ENCODE data around the gene ANKRD44.

The ANKRD44 gene

DNA sequence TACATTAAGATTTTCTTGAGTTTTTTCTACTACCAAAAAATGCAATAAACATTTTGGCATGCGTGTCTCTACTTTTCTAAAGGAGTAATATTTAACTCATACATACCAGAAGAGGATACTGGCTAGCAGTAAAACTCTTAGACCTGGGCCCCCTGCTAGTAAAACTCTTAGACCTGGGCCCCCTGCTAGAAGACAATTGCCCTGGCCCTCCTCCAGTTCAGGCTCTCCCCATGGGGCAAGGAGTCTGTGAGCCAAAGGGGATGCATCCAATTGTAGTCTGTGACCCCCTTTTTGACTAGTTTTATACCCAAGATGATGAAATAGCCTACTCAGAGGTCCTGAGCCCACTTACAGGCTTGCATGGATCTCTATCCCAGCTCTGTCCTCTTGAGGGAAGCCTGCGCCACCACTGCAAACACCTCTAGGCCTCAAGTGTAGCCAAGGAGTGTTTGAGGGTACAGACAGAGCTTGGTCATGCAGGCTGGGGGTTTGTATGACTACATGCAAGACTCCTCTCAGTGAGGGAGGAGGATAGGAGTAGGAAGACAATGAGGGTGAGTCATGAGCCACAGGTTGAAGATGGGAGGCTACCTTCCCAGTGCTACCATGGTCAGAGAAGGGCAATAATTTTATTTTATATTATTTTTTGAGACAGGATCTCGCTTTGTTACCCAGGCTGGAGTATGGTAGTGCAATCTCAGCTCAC is 338.9 kb downstream of the ANKRD44 start:
- DNase-seq = no peak

- no peak for DNase-seq
These were observed 340.5 kb downstream of the ANKRD44 start for GRCh38 chr2:196970099-196970498.

DNA sequence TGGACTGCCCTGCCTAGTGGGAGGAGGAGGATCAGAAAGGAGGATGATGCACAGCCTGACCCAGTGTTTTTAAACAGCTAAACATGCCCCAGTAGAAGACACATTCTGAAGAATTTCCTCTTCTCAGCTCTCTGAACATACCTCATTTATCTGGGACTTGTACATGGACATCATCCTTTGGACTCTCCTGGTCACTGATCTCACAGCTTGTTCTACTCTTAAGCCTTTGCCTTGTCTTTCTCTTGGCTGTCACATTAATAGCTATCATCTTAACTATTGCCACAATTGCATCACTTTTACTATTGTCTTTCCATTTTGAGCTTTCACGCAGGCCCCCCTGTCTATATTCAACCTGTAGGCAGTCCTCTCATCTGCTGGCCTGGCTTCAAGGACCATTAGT is 342.1 kb downstream of the ANKRD44 start:
- no peak for DNase-seq

- no peak for DNase-seq
These were observed 342.8 kb downstream of the ANKRD44 start for GRCh38 chr2:196967775-196968174.

GRCh38 chr2:196967116-196967515 is 343.5 kb downstream of the ANKRD44 start:
- DNase-seq = no peak

GRCh38 chr2:196966061-196966460 is 344.5 kb downstream of the ANKRD44 start:
- no peak for DNase-seq

- DNase-seq = no peak
These were observed 344.9 kb downstream of the ANKRD44 start for GRCh38 chr2:196965651-196966050.

- no peak for DNase-seq
These were observed 346.6 kb downstream of the ANKRD44 start for GRCh38 chr2:196963961-196964360.

DNA sequence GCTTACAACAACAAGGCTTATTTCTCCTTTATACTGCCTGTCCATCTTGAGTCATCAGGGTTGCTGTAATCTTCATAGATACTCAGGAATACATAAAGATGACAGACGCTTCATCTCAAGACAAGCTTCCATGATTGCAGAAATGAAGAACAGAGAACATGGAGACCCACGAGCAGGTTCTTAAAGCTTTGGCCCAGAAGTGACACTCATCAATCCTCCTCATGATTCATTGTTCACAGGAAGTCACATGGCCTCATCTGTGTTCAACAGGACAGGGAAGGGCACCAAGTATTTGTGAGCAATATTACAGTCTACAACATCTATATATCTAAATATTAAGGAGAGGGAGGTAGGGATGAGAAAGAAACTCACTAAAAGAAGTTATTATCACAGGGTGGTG is 347.5 kb downstream of the ANKRD44 start:
- no peak for DNase-seq

DNA sequence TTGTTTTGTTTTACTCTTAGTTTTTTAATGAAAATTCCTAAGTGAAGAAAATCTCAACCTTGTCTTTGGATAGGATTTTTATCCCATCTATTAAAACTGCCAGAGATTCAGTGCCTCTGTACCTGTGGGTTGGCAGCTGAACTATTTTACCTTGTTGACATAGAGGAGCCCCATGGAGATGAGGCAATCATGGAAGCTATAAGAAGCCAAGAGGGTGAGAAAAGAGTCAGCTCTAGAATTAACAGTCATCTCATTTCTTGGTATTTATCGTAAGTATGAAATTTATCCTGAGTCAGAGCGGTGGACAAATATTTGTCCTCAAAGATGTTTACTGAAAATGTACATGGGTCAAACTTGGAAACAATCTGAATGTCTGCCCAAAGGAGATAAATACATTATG is 348.3 kb downstream of the ANKRD44 start:
- DNase-seq = no peak

DNA sequence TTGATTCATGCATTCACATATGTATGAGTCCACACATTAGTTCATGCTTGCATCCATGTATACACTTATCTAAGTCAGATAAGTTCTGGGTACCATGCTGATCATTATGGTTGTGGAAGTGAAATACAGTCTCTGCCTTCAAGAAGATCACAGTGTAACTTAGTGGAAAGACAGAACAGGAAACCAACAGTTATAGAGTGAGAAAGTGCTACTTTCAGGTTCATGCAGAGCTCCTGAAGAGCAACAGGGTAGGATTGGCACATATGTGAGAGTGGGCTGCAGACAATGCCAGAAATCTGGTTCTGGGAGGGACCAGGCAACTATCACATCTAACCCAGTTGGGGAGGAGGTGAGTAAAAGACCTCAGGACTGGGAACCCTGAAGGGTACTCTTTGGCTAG is 348.7 kb downstream of the ANKRD44 start:
- no peak for DNase-seq

DNA sequence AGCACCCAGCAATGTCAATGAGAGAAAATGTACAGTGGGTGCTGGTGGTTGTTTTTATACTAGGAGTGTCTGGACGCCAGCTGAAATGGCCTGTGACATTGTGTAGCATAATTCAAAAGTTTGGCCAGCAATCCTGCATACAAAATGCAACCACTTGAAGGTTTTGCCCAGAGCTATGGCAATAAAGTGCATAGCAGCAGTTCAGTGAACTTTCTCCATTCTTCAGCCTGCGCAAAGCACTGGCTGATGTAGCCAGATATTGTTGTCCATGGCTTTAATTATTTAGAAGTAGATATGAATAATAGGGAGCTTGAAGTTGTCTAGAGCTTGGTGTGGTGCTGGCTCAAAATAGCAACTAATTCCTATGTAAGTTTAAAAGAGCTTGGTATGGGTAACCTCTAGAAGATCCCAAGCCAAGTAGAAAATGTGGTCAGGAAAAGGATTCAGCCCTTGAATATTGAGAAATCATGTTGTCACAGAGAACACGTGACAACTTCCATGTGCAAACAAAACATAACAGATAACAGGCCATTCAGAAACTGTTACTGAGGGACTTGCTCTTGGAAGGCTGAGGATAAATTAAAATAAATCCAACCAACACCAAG is 350.7 kb downstream of the ANKRD44 start:
- peak; percentile 12 for DNase-seq

GRCh38 chr2:196959281-196959680 is 351.3 kb downstream of the ANKRD44 start:
- DNase-seq = no peak

GRCh38 chr2:196957881-196958525 is 352.6 kb downstream of the ANKRD44 start:
- DNase-seq = no peak

DNA sequence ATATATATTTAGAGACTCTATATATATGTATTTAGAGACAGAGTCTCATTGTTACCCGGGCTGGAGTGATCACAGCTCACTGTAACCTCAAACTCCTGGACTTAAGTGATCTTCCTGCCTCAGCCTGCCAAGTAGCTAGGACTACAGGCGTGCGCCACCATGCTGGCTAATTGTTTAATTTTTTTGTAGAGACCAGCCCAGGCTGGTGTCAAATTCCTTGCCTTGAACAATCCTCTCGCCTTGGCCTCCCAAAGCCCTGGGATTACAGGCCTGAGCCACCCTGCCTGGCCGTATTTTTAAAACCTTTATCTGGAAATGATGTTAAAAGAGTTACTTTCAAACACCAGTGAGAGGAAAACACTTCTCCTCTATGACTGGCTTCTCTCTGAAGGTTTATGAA is 353.1 kb downstream of the ANKRD44 start:
- DNase-seq = no peak

DNA sequence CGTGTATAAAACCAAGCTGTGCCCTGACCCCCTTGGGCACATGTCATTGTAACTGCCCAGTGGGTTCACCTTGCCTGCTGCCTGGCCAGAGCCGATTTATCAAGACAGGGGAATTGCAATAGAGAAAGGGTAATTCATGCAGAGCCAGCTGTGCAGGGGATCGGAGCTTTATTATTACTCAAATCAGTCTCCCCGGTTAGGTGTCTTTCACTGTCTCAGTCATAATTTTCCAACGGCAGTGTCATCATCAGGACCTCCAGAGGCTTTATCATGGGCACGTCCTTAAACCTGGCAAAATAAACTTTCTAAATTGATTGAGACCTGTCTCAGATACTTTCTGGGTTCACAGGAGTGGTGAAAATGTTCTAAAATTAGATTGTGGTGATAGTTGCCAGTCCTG is 354.5 kb downstream of the ANKRD44 start:
- no peak for DNase-seq

- no peak for DNase-seq
These were observed 355.5 kb downstream of the ANKRD44 start for GRCh38 chr2:196955036-196955435.

DNA sequence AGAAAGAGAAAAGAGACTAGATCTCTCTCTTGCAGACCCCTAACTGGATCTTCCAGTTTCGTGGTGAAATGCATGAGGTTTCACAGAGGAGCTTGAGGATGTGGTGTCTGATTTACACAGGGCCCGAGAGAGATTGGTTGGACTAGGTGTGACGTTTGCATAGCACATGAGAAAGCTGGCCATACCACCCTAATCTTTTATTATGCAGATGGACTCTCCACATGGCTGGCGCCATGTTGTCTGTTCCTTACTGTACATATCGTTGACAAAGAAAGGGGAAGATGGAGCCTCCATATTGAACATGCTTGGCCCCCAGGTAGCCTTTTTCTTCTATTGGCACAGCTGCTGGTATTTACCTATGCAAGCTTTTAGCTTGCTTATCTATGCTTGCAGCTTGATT is 356.6 kb downstream of the ANKRD44 start:
- DNase-seq = peak; percentile 46

DNA sequence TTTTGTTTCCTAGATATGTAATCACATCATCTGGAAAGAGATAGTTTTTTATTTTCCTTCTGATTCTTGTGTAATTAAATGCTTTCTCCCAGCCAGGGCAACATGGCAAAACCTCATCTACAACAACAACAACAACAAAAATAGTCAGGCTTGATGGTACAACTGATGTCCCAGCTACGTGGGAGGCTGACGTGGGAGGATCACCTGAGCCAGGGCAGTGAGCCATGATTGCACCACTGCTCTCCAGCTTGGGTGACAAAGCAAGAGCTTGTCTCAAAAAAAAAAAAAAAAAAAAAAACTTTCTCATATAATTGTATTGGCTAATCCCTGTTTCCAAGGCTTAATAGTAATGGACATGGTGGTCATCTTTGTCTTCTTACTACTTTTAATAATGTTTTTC is 357.6 kb downstream of the ANKRD44 start:
- no peak for DNase-seq

DNA sequence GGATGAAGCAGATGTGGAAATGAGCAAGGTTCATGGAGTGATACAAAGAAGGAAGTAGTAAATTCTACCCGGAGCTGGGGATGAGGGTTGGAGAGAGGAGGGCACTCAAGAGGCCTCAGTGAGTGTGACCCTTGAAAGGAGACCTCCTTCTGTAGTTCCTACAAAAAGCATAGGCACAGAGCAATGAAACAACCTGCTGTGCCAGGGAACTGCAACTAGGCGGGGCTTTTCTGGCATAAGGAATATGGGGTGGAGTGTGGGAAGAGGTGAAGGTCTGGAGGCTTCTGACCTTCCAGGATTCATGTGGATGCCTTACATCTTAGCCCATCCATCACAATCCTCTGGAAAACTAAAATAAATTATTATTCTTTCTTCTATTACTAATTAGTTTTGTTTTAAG is 358.6 kb downstream of the ANKRD44 start:
- no peak for DNase-seq

DNA sequence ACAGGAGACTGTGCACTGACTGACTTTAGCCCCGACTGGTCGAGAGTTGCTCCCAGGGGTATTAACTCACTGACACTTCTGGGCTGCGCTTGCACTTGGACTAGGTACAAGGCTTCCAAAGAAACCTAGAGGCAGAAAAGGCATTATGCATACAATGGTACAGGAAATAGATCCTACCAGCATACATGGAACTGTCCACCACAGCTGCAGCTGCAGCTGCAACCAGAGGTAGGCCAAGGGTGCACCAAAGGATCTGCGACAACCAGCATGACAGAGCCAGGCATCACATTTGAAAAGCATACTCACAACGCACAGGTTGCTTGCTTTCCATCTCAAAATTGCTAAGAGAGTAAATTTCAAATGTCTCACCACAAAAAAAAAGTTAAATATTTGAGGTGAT is 361.5 kb downstream of the ANKRD44 start:
- no peak for DNase-seq

DNA sequence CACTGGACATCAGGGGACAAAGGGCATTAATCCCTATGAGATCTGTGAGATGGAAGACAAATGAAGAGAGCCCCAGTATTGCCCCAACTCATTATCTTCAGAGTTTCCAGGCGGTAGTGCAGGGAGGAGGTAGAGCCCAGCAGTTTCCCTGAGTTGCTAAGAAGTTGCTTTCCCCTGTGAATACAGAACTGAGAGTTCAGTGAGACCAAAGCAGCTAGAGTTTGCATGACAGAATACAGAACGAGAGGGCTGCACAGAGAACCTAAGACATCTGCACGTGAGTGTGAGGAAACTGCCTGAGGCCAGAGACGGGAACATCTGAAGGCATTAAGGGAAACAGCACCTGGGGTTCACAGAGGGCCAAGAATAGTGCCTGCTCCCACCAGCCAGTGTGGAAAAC is 366.0 kb downstream of the ANKRD44 start:
- DNase-seq = no peak

DNA sequence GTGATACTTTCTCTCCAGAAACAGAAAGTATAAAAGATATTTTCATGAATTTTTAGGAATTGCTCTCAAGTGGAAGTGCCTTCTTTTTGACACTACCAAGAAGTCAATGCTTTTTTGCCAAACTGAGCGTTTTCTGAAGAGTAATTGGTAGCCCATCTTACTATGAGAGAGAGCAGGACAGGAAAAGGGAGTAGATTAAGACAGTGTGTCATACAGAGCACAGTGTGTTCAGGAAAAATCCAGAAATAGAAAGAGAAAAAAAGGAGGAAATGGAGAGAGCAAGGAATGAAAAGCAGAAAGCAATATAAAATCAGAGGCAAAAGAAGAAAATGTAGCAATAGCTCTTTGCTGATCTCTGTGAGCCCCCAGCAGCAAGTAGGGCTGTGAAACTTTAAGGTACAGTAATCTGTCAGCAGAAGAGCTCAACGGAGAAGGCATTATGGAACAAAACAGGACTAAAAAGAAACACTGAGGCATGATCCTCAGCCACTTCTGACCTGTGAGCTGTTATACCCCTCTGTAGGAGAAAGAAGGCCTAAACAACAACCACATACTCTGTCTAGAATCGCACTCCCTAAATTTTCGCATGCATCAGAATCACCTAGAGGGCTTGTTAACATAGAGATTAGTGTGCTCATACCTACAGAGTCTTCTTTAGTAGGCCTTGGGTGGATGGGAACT is 369.0 kb downstream of the ANKRD44 start:
- DNase-seq = no peak

DNA sequence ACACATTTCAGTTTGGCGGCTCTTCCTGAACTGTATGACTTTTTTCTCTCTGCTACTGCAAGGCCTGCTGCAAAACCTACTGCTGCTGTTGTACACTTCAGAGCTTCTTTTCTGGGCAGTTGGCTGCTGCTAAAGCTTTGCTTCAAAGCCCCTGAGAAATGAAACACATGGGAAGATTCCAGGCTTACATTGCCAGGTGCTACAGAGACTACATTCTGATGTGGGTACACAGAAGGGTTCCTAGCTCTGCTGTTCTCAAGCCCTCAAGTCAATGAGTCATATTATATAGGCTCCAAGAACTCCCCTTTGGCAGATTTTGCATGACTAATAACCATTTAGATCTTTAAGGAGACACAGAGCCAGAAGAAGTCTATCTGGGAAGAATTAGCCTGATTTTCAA is 371.2 kb downstream of the ANKRD44 start:
- no peak for DNase-seq

All from NCI-H2029 treated with DMSO at 0.1 percent for 48 hours (cell line).